K562 (cell line): Measurements from ENCODE around the gene EFNA2. TPM values are rescaled to one million over a fixed set of nuclear protein-coding genes. Genes with fewer than 3 reads are reported as not detected.

Source experiments
- CEBPB ChIP-seq: fragments of 450-650 bp; IDR thresholded peaks from 2 replicates; pipeline ENCODE4 v1.6.1; 2016; ENCODE audit warnings: missing genetic modification characterization, missing compliant biosample characterization
- CHD2 ChIP-seq: IDR thresholded peaks from 2 replicates; pipeline ENCODE4 v1.6.1; 2011; ENCODE audit warnings: low read depth, low read length
- CTCF ChIP-seq, 3 experiments: IDR thresholded peaks in 2 of 3; conservative IDR thresholded peaks in 1 of 3; 2 replicates each; pipeline ENCODE4 v1.5.1; 2011 to 2012; ENCODE audit warnings: low read length in 3 of 3, mild to moderate bottlenecking in 3 of 3, control low read depth in 2 of 3, improper control_type of control experiment in 1 of 3, inconsistent platforms in 1 of 3, low read depth in 1 of 3, mixed read lengths in 1 of 3, moderate library complexity in 1 of 3; ENCODE audit not compliant: insufficient read depth in 2 of 3
- ERF ChIP-seq: fragments of 450-650 bp; formaldehyde crosslinking; IDR thresholded peaks from 2 replicates; pipeline ENCODE4 v1.4.0; 2020; ENCODE audit warnings: mild to moderate bottlenecking, mixed read lengths
- FOXP4 ChIP-seq: sonication (generic); formaldehyde crosslinking; IDR thresholded peaks from 2 replicates; pipeline ENCODE4 v1.8.0; 2022; ENCODE audit warnings: mild to moderate bottlenecking, missing genetic modification reagents, borderline replicate concordance
- KDM5B ChIP-seq: fragments of 200-600 bp; sonication (generic); IDR thresholded peaks from 2 replicates; pipeline ENCODE4 v1.6.1; 2012; ENCODE audit warnings: low read depth, mild to moderate bottlenecking, moderate library complexity, low read length, control low read depth, inconsistent platforms; ENCODE audit not compliant: insufficient replicate concordance
- MXD1 ChIP-seq: fragments of 250-450 bp; sonication (Bioruptor Pico); IDR thresholded peaks from 2 replicates; pipeline ENCODE4 v1.8.0; 2021; ENCODE audit warnings: borderline replicate concordance, mild to moderate bottlenecking, moderate library complexity; ENCODE audit not compliant: poor library complexity, severe bottlenecking
- NELFE ChIP-seq: IDR thresholded peaks from 2 replicates; pipeline ENCODE4 v1.6.1; 2011; ENCODE audit warnings: mild to moderate bottlenecking; ENCODE audit not compliant: insufficient read depth, insufficient read length
- NFIC ChIP-seq: fragments of 450-650 bp; IDR thresholded peaks from 2 replicates; pipeline ENCODE4 v1.6.1; 2017; ENCODE audit warnings: mild to moderate bottlenecking, inconsistent platforms
- NR4A1 ChIP-seq, 2 experiments: fragments of 250-450 bp in 1 of 2; fragments of 450-650 bp in 1 of 2; sonication (Bioruptor Pico) in 1 of 2; IDR thresholded peaks; 2 replicates each; pipeline versions ENCODE4 v1.4.0 to v1.6.1; 2016 to 2020; ENCODE audit warnings: mild to moderate bottlenecking in 2 of 2, missing compliant biosample characterization in 1 of 2, missing genetic modification characterization in 1 of 2, moderate library complexity in 1 of 2
- PTRF ChIP-seq: fragments of 450-650 bp; IDR thresholded peaks from 2 replicates; pipeline ENCODE4 v1.6.1; 2016; ENCODE audit warnings: mild to moderate bottlenecking, missing genetic modification characterization, missing compliant biosample characterization
- RBM17 ChIP-seq: fragments of 200-400 bp; formaldehyde crosslinking; IDR thresholded peaks from 2 replicates; pipeline ENCODE4 v1.6.1; 2017; ENCODE audit warnings: low read depth, mild to moderate bottlenecking, low read length, borderline replicate concordance
- SIX5 ChIP-seq, 2 experiments: IDR thresholded peaks; 2 replicates each; pipeline ENCODE4 v1.6.1; 2011; ENCODE audit warnings: low read length in 2 of 2, borderline replicate concordance in 1 of 2, low read depth in 1 of 2, mild to moderate bottlenecking in 1 of 2, moderate library complexity in 1 of 2; ENCODE audit not compliant: insufficient read depth in 1 of 2
- SMAD3 ChIP-seq: fragments of 450-650 bp; formaldehyde crosslinking; conservative IDR thresholded peaks from 2 replicates; pipeline ENCODE4 v1.4.0; 2020; ENCODE audit warnings: mild to moderate bottlenecking
- ZNF224 ChIP-seq: sonication (generic); formaldehyde crosslinking; IDR thresholded peaks from 2 replicates; pipeline ENCODE4 v1.8.0; 2022; ENCODE audit warnings: mild to moderate bottlenecking, missing genetic modification reagents
- ZNF695 ChIP-seq: fragments of 450-650 bp; formaldehyde crosslinking; IDR thresholded peaks from 2 replicates; pipeline ENCODE4 v1.4.0; 2020; ENCODE audit warnings: mild to moderate bottlenecking, moderate library complexity
- polyA plus RNA-seq, 8 experiments: library from polyadenylated mRNA; depleted of rRNA in 4 of 8; stranded (reverse) in 5 of 8; unstranded in 3 of 8; fragments of >200 nt; fragmentation: Nextera tagmentation in 2 of 8; fragmentation: Illumina TruSeq in 1 of 8; extraction: Ambion mirVana in 2 of 8; extraction: Trizol in 1 of 8; gene quantifications; 2 replicates each; pipeline versions ENCODE4 v1.2.1 to v1.2.3, GENCODE V29; 2011 to 2014; ENCODE audit warnings: inconsistent platforms in 1 of 8, missing spikeins in 1 of 8
- total RNA-seq, 7 experiments: library from RNA; depleted of rRNA in 6 of 7; stranded (reverse); fragments of >200 nt in 6 of 7; fragmentation: Illumina TruSeq in 2 of 7; extraction: Trizol in 2 of 7; gene quantifications; 2 replicates each; pipeline versions ENCODE4 v1.2.1 to v1.2.3, GENCODE V29; 2011 to 2021; ENCODE audit warnings: low replicate concordance in 1 of 7
- TF ChIP-seq, protein P1 (sequence below): conservative IDR thresholded peaks from 2 replicates; pipeline ENCODE4 v1.6.1; 2011; ENCODE audit warnings: low read depth, mild to moderate bottlenecking, low read length; ENCODE audit not compliant: control insufficient read depth
- TF ChIP-seq, protein P2 (sequence below): fragments of 450-650 bp; conservative IDR thresholded peaks from 2 replicates; pipeline ENCODE4 v1.6.1; 2016; ENCODE audit warnings: missing genetic modification characterization, low read depth, mild to moderate bottlenecking, control low read depth, missing compliant biosample characterization

The EFNA2 gene
- total and polyA plus RNA-seq, 9 of the 15 experiments (the other 6 are each of a cell fraction or from before 2014, with no cell fraction given): 0.11 to 0.44 (median 0.15) TPM; not detected in 6

GRCh38 chr19:1273263-1274041, 12.2 kb upstream of the EFNA2 start (continued):
- TF ChIP-seq, protein P1, sequence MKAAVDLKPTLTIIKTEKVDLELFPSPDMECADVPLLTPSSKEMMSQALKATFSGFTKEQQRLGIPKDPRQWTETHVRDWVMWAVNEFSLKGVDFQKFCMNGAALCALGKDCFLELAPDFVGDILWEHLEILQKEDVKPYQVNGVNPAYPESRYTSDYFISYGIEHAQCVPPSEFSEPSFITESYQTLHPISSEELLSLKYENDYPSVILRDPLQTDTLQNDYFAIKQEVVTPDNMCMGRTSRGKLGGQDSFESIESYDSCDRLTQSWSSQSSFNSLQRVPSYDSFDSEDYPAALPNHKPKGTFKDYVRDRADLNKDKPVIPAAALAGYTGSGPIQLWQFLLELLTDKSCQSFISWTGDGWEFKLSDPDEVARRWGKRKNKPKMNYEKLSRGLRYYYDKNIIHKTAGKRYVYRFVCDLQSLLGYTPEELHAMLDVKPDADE: no peak
- TF ChIP-seq NELFE (no peak), KDM5B (peak; percentile 20), ZNF224 (CRISPR knock-in tag) (no peak), MXD1 (CRISPR knock-in tag) (no peak), SIX5 (IDR thresholded peaks at IDR 0.05; ENCODE audit: borderline replicate concordance in 1 of 2, insufficient read depth in 1 of 2, low read depth in 1 of 2, low read length in 2 of 2) (no peak), PTRF (tag) (no peak), ERF (peak; percentile 93), NFIC (no peak), SMAD3 (CRISPR knock-in tag) (peak; percentile 74), FOXP4 (no peak), RBM17 (no peak), CEBPB (0 out of 2 replicates have a peak, but pooled peaks have one; percentile 19), CTCF (IDR thresholded peaks at IDR 0.05 in 2 of 3, conservative IDR thresholded peaks at IDR 0.05 in 1 of 3; ENCODE audit: insufficient read depth in 2 of 3, low read depth in 1 of 3, low read length in 3 of 3) (no peak), CHD2 (no peak), NR4A1 (CRISPR knock-in tag; IDR thresholded peaks at IDR 0.05) (no peak), NR4A1 (tag; IDR thresholded peaks at IDR 0.05) (no peak), ZNF695 (CRISPR knock-in tag) (no peak)
- TF ChIP-seq, protein P2, sequence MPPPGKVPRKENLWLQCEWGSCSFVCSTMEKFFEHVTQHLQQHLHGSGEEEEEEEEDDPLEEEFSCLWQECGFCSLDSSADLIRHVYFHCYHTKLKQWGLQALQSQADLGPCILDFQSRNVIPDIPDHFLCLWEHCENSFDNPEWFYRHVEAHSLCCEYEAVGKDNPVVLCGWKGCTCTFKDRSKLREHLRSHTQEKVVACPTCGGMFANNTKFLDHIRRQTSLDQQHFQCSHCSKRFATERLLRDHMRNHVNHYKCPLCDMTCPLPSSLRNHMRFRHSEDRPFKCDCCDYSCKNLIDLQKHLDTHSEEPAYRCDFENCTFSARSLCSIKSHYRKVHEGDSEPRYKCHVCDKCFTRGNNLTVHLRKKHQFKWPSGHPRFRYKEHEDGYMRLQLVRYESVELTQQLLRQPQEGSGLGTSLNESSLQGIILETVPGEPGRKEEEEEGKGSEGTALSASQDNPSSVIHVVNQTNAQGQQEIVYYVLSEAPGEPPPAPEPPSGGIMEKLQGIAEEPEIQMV (tag): no peak
